WI38 (cell line): ENCODE measurements around the gene STAMBPL1.

Experiments used
- H3K4me3 ChIP-seq: 2 replicates; pipeline ENCODE4 v1.5.1; 2011; ENCODE audit warnings: low read depth, mild to moderate bottlenecking, control low read depth, low read length
- CTCF ChIP-seq: IDR thresholded peaks from 2 replicates; pipeline ENCODE4 v1.5.1; 2012; ENCODE audit warnings: low read depth, mild to moderate bottlenecking, control low read depth, low read length

Gene STAMBPL1

GRCh38 chr10:88873757-88874156 is 6.3 kb upstream of the STAMBPL1 start:
- TF ChIP-seq CTCF = no peak

DNA sequence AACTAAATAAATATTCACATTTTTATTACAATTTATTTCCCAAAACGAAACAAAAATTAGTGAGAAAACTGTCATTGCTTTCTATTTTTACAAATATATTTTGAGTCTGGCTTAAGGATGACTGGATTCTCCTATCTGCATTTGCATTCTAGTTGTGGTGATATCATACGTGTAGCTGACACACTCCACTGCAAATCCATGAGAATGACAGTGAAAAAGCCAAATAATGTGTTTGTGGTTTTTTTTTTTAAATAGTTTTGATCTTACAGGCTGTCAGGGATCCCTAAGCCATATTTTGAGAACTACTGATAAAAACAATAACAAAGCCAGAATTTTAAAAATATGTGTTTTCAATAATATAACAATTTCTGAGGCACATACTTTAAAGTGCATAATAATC is 5.8 kb upstream of the STAMBPL1 start:
- TF ChIP-seq CTCF = no peak
- H3K4me3 ChIP-seq = no peak overlapping the region

More at GRCh38 chr10:88873757-88874156, 6.3 kb upstream of the STAMBPL1 start:
- H3K4me3 ChIP-seq = no peak overlapping the region

GRCh38 chr10:88875081-88875480 is 5.0 kb upstream of the STAMBPL1 start:
- no peak overlapping the region for H3K4me3 ChIP-seq
- TF ChIP-seq CTCF = no peak

- H3K4me3 ChIP-seq = no peak overlapping the region
- no peak for TF ChIP-seq CTCF
Observed at GRCh38 chr10:88877298-88877697, 2.7 kb upstream of the STAMBPL1 start.

GRCh38 chr10:88880282-88881076 is 434 bp downstream of the STAMBPL1 start:
- TF ChIP-seq CTCF = peak; percentile 18; the same call in 1 of the 2 replicates
- peak overlapping the region; percentile 95 for H3K4me3 ChIP-seq

- H3K4me3 ChIP-seq = peak overlapping the region; percentile 95
- no peak for TF ChIP-seq CTCF
Observed at GRCh38 chr10:88881320-88881719, 1.3 kb downstream of the STAMBPL1 start.

DNA sequence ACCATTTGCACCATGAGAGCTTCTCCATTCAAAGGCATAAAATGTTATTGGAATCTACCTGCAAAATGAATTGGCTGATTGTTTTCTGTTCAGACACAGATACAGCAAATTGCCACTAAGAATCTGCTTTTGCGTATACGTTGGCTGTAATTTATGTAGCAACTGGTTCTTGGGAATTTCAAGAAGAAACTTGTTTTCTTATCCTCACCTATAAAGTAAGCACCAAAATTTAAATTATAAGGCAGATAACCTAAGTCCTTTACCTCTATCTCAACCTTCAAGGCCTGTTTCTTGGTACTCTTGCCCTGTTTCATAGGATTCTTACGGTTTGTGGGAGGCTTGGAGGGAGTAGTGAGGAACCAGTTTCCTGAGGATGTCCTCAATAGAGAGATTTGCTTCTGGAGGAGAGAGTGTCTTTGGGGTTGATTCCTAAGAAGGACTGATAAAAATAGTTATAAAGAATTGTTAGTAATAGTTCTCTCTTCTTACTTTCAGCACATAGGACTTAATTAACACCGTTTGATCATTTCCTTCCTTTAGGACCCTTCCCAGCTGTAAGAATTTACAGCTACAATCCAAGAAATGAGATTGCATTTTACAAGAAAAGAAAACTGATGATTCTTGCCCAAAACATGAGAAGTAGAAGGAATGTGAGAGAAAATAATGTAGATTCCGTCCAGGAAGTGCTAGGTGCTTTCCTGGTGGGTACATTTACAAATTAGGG is 2.0 kb downstream of the STAMBPL1 start:
- TF ChIP-seq CTCF = no peak
- H3K4me3 ChIP-seq = peak overlapping the region; percentile 95

GRCh38 chr10:88882646-88883447 is 2.8 kb downstream of the STAMBPL1 start:
- H3K4me3 ChIP-seq = peak overlapping the region; percentile 95
